ENCODE measurements around the gene PIP4K2C. TPM values are rescaled to one million over a fixed set of nuclear protein-coding genes. Genes with fewer than 3 reads are reported as not detected.

The PIP4K2C gene
- total RNA-seq, 1 donor from 2014 or later = 27.5 TPM

DNA sequence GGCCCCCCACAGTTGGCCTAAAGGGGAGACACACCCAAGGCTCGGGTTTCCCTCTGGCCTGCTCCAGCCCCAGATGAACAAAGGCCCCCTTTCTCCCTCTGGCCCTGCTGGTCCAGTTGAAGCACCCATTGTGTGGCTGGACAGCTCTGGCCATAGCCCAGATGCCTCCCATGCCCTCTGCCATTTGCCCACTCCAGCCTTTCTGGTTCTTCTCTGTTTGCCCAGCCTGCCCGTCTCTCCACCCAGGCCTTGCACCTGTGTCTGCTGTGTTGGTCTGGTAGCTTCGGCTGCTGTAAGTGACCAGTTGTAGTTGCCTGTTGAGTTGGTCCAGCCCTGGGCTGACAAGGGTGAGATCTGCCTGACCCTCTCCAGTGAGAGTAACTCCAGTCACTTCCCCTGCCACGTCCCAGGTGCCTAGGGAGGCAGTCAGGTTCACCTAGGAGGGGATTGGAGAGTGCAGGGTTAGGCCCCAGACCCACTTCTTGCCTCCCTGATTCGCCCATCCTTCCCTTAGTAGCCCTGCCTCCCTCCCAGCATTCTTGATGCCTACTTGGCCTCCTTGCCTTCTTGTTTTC lies 39.0 kb downstream of the PIP4K2C start:
- H3K4me1 Mint-ChIP-seq (ENCODE audit: low read depth, unreplicated experiment) = peaks cover 24% of the 10 kb centered on the region

DNA sequence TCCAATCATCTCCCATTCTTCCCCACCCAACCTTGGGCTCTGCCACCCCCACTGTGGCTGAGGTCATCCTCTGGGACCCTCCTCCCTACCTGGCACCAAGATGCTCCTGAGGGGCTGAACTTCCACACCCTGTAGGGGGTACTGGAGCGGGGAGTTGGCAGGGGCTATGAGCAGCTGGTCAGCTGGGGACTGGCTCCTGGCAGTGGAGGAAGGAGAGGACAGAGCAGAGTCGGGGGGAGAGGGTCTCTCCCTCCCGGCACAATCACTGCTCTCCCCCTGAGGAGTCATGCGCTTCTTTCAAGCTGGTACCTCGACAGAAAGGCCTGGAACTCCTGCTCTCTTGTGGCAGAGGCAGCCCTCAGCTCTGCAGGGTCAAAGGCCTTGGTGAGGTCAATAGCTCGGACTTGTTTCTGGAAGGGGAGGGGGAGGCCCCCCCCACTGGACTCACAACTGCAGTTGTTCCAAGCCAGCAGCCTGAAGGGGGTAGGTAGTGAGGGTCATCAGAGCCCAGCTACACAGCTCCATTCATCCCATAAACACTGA lies 40.0 kb downstream of the PIP4K2C start:
- H3K27ac Mint-ChIP-seq (ENCODE audit: unreplicated experiment) = peak overlapping the region; percentile 55
- no peak for DNase-seq
- TF ChIP-seq, protein P1, sequence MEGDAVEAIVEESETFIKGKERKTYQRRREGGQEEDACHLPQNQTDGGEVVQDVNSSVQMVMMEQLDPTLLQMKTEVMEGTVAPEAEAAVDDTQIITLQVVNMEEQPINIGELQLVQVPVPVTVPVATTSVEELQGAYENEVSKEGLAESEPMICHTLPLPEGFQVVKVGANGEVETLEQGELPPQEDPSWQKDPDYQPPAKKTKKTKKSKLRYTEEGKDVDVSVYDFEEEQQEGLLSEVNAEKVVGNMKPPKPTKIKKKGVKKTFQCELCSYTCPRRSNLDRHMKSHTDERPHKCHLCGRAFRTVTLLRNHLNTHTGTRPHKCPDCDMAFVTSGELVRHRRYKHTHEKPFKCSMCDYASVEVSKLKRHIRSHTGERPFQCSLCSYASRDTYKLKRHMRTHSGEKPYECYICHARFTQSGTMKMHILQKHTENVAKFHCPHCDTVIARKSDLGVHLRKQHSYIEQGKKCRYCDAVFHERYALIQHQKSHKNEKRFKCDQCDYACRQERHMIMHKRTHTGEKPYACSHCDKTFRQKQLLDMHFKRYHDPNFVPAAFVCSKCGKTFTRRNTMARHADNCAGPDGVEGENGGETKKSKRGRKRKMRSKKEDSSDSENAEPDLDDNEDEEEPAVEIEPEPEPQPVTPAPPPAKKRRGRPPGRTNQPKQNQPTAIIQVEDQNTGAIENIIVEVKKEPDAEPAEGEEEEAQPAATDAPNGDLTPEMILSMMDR (IDR thresholded peaks at IDR 0.05; ENCODE audit: partially characterized antibody, unreplicated experiment) = no peak
- peaks cover 5% of the 10 kb centered on the region for H3K36me3 Mint-ChIP-seq (ENCODE audit: unreplicated experiment)
- H3K27me3 Mint-ChIP-seq (ENCODE audit: unreplicated experiment) = peaks cover 45% of the 10 kb centered on the region
- peaks cover 12% of the 10 kb centered on the region for H3K9me3 Mint-ChIP-seq (ENCODE audit: unreplicated experiment)
- H3K4me1 Mint-ChIP-seq (ENCODE audit: low read depth, unreplicated experiment) = peaks cover 21% of the 10 kb centered on the region
- peak overlapping the region; percentile 93 for H3K4me3 Mint-ChIP-seq (ENCODE audit: unreplicated experiment)

More for the DNA sequence above, 39.0 kb downstream of the PIP4K2C start:
- H3K4me3 Mint-ChIP-seq (ENCODE audit: unreplicated experiment) = peak overlapping the region; percentile 93
- H3K27ac Mint-ChIP-seq (ENCODE audit: unreplicated experiment) = no peak overlapping the region
- H3K27me3 Mint-ChIP-seq (ENCODE audit: unreplicated experiment) = peaks cover 47% of the 10 kb centered on the region
- H3K9me3 Mint-ChIP-seq (ENCODE audit: unreplicated experiment) = peaks cover 12% of the 10 kb centered on the region
- TF ChIP-seq, protein P1 (IDR thresholded peaks at IDR 0.05; ENCODE audit: partially characterized antibody, unreplicated experiment) = no peak
- H3K36me3 Mint-ChIP-seq (ENCODE audit: unreplicated experiment) = peaks cover 5% of the 10 kb centered on the region
- DNase-seq = no peak

DNA sequence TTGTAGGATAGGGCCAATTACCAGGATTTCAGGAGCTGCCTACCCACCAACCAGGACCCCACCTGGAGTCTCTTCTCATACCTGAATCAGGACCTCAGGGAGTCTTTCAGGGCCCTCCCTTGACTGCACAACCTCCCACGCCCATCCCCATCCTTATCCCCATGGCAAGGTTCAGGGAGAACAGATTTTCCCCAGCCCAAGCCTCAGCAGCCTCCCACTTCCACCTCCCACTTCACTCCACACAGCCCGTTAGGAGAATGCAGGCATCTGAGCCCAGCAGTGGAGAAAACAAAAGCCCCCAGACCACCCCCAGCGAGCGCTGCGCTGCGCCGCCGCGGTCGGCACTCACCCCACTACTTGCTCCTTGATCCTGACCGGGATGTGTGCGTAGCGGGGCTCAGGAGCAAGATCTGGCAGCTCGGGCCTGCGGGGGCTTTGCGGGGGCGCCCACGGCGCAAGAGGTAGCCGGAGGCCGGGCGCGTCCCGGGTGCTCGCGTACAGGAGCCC lies 40.6 kb downstream of the PIP4K2C start:
- Mint-ChIP-seq H3K4me3 (ENCODE audit: unreplicated experiment) (peak overlapping the region; percentile 93), H3K4me1 (ENCODE audit: low read depth, unreplicated experiment) (peaks cover 16% of the 10 kb centered on the region), H3K27me3 (ENCODE audit: unreplicated experiment) (peaks cover 41% of the 10 kb centered on the region), H3K36me3 (ENCODE audit: unreplicated experiment) (peaks cover 5% of the 10 kb centered on the region), H3K27ac (ENCODE audit: unreplicated experiment) (peak overlapping the region; percentile 48), H3K9me3 (ENCODE audit: unreplicated experiment) (peaks cover 9% of the 10 kb centered on the region)
- TF ChIP-seq, protein P1 (IDR thresholded peaks at IDR 0.05; ENCODE audit: partially characterized antibody, unreplicated experiment) = no peak
- no peak for DNase-seq

DNA sequence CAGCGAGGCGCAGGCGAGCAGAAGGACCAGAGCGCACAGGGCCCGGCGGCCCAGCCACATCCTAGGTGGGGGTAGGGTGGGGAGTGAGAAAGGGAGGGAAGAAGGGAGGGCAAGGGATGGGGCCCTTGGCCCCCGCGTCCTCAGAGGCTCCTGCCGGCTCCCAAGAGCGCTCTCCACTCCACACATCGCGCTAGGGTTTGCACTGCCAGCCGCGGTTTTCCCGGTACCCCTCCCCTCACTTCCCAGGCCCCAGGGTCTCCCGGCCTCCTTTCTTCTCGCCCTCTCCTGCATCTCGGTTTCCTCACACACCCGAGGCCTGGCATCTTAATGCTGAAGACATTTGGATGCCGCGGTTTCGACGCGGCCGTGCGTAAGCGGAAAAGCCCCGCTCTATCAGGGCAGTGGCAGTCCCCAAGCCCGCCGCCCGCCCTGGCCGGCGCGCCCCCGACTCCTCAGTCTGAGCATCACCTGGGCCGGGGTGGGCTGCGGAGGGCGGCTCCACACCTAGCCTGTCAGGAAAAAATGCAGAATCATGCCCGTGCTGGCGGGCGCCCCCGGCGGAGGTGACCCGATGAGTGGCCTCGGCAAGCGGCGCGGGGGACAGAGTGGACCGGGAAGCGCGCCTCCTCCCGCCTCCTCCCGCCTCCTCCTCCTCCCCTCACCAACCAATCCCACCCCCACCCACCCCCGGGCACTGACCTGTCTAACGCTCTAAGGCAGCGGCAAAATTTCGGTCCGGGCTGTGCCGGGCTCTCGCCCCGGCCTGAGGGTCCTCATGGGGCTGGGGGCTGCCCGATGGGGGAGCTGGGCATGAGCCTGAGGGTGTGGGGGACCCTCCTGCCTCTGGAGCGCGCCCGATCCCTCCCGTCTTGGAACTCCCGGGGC lies 41.3 kb downstream of the PIP4K2C start:
- Mint-ChIP-seq H3K9me3 (ENCODE audit: unreplicated experiment) (peaks cover 9% of the 10 kb centered on the region), H3K4me3 (ENCODE audit: unreplicated experiment) (peak overlapping the region; percentile 93), H3K36me3 (ENCODE audit: unreplicated experiment) (peaks cover 5% of the 10 kb centered on the region), H3K27ac (ENCODE audit: unreplicated experiment) (no peak overlapping the region), H3K27me3 (ENCODE audit: unreplicated experiment) (peaks cover 36% of the 10 kb centered on the region), H3K4me1 (ENCODE audit: low read depth, unreplicated experiment) (peaks cover 11% of the 10 kb centered on the region)
- TF ChIP-seq, protein P1 (IDR thresholded peaks at IDR 0.05; ENCODE audit: partially characterized antibody, unreplicated experiment) = no peak
- DNase-seq = peak; percentile 72
